ENCODE measurements around the gene LPP. TPM values are rescaled to one million over a fixed set of nuclear protein-coding genes. Genes with fewer than 3 reads are reported as not detected.

The LPP gene
- total RNA-seq, 1 experiment from 2014 or later, result 264 TPM

- BruUV-seq (replicated peaks), result no TSS peak
- CTCF ChIA-PET, result interaction anchor here (0.8 kb wide), 1 partner anchor 46 kb away, joined by 3 read pairs; no protein-coding TSS in a partner anchor
- Mint-ChIP-seq H3K4me3 (ENCODE audit: low read depth, unreplicated experiment) (no peak overlapping the region), H3K4me1 (ENCODE audit: low read depth, unreplicated experiment) (peaks cover 19% of the 10 kb centered on the region), H3K27ac (ENCODE audit: unreplicated experiment) (no peak overlapping the region), H3K9me3 (ENCODE audit: low read depth, unreplicated experiment) (no peaks in the 10 kb centered on the region), H3K27me3 (ENCODE audit: unreplicated experiment) (no peaks in the 10 kb centered on the region), H3K36me3 (ENCODE audit: insufficient read depth, unreplicated experiment) (peaks cover 8% of the 10 kb centered on the region)
- no peak for TF ChIP-seq CTCF (IDR thresholded peaks at IDR 0.05; ENCODE audit: unreplicated experiment)
- DNase-seq, result no peak
- intact Hi-C loops (cut with micrococcal nuclease; ENCODE audit: unreplicated experiment), result no loop called here
Measured at GRCh38 chr3:188303823-188304222, 149.9 kb downstream of the LPP start.

- TF ChIP-seq CTCF (IDR thresholded peaks at IDR 0.05; ENCODE audit: unreplicated experiment), result no peak
- H3K27ac Mint-ChIP-seq (ENCODE audit: unreplicated experiment), result no peak overlapping the region
Measured at GRCh38 chr3:188304501-188304900, 150.5 kb downstream of the LPP start.

GRCh38 chr3:188305220-188305619 is 151.3 kb downstream of the LPP start:
- no peak for DNase-seq
- CTCF ChIA-PET, result no interaction called here

More at GRCh38 chr3:188304501-188304900, 150.5 kb downstream of the LPP start:
- Mint-ChIP-seq H3K4me1 (ENCODE audit: low read depth, unreplicated experiment) (peaks cover 12% of the 10 kb centered on the region), H3K4me3 (ENCODE audit: low read depth, unreplicated experiment) (no peak overlapping the region), H3K9me3 (ENCODE audit: low read depth, unreplicated experiment) (no peaks in the 10 kb centered on the region), H3K27me3 (ENCODE audit: unreplicated experiment) (no peaks in the 10 kb centered on the region), H3K36me3 (ENCODE audit: insufficient read depth, unreplicated experiment) (peaks cover under 1% of the 10 kb centered on the region)
- no TSS peak for BruUV-seq (replicated peaks)
- intact Hi-C loops (cut with micrococcal nuclease; ENCODE audit: unreplicated experiment), result no loop called here
- CTCF ChIA-PET, result interaction anchor here (0.8 kb wide), 1 partner anchor 45 kb away, joined by 3 read pairs; no protein-coding TSS in a partner anchor
- DNase-seq, result no peak

GRCh38 chr3:188306435-188307005 is 152.6 kb downstream of the LPP start:
- no peak for TF ChIP-seq CTCF (IDR thresholded peaks at IDR 0.05; ENCODE audit: unreplicated experiment)
- no peaks in the 10 kb centered on the region for H3K36me3 Mint-ChIP-seq (ENCODE audit: insufficient read depth, unreplicated experiment)
- H3K4me1 Mint-ChIP-seq (ENCODE audit: low read depth, unreplicated experiment), result peaks cover 8% of the 10 kb centered on the region
- CTCF ChIA-PET, result interaction anchor here (1.2 kb wide), 1 partner anchor 36 kb away, joined by 3 read pairs; no protein-coding TSS in a partner anchor
- DNase-seq, result no peak
- H3K4me3 Mint-ChIP-seq (ENCODE audit: low read depth, unreplicated experiment), result no peak overlapping the region
- intact Hi-C loops (cut with micrococcal nuclease; ENCODE audit: unreplicated experiment), result no loop called here
- BruUV-seq (replicated peaks), result no TSS peak
- no peak overlapping the region for H3K27ac Mint-ChIP-seq (ENCODE audit: unreplicated experiment)
- no peaks in the 10 kb centered on the region for H3K27me3 Mint-ChIP-seq (ENCODE audit: unreplicated experiment)
- no peaks in the 10 kb centered on the region for H3K9me3 Mint-ChIP-seq (ENCODE audit: low read depth, unreplicated experiment)

More at GRCh38 chr3:188305220-188305619, 151.3 kb downstream of the LPP start:
- no peak overlapping the region for H3K27ac Mint-ChIP-seq (ENCODE audit: unreplicated experiment)
- H3K27me3 Mint-ChIP-seq (ENCODE audit: unreplicated experiment), result no peaks in the 10 kb centered on the region
- no peak overlapping the region for H3K4me3 Mint-ChIP-seq (ENCODE audit: low read depth, unreplicated experiment)
- H3K36me3 Mint-ChIP-seq (ENCODE audit: insufficient read depth, unreplicated experiment), result no peaks in the 10 kb centered on the region
- intact Hi-C loops (cut with micrococcal nuclease; ENCODE audit: unreplicated experiment), result no loop called here
- no peak for TF ChIP-seq CTCF (IDR thresholded peaks at IDR 0.05; ENCODE audit: unreplicated experiment)
- no peaks in the 10 kb centered on the region for H3K9me3 Mint-ChIP-seq (ENCODE audit: low read depth, unreplicated experiment)
- BruUV-seq (replicated peaks), result no TSS peak
- peaks cover 14% of the 10 kb centered on the region for H3K4me1 Mint-ChIP-seq (ENCODE audit: low read depth, unreplicated experiment)
